ENCODE measurements around the gene ASPDH. TPM values are rescaled to one million over a fixed set of nuclear protein-coding genes. Genes with fewer than 3 reads are reported as not detected.

ASPDH gene
- total RNA-seq, 2 experiments from 2014 or later = not detected

- no peak for ATAC-seq (ENCODE audit: poor library complexity)
- POLR2A ChIA-PET = no interaction called here
- no peaks in the 10 kb centered on the region for H3K36me3 ChIP-seq (ENCODE audit: insufficient read depth, low read length)
- Mint-ChIP-seq H3K4me1 (ENCODE audit: low read depth) (no peaks in the 10 kb centered on the region), H3K36me3 (ENCODE audit: low read depth) (no peaks in the 10 kb centered on the region), H3K27me3 (peaks cover 10% of the 10 kb centered on the region), H3K4me3 (no peak overlapping the region), H3K27ac (no peak overlapping the region), H3K9me3 (no peaks in the 10 kb centered on the region)
- no peak for TF ChIP-seq CTCF (IDR thresholded peaks at IDR 0.05)
- peaks cover 0 to 10% of the 10 kb centered on the region in 2 experiments for H3K9me3 ChIP-seq (ENCODE audit: control insufficient read depth in 1 of 2, insufficient read depth in 1 of 2, low read length in 2 of 2)
- H3K27ac ChIP-seq (ENCODE audit: low read depth in 1 of 2, low read length in 2 of 2) = no peak overlapping the region
- no peak for DNase-seq
- H3K4me1 ChIP-seq (ENCODE audit: insufficient read depth, low read length) = no peaks in the 10 kb centered on the region
- CTCF ChIA-PET = no interaction called here
- H3K4me3 ChIP-seq (ENCODE audit: low read length) = no peak overlapping the region
- no peaks in the 10 kb centered on the region for H3K27me3 ChIP-seq (ENCODE audit: control insufficient read depth in 1 of 2, insufficient read depth in 2 of 2, low read length in 2 of 2)
- intact Hi-C loops (cut with DNase I, micrococcal nuclease) = no loop called here
Observed at GRCh38 chr19:50520822-50521465, 7.2 kb upstream of the ASPDH start.

GRCh38 chr19:50519006-50519575, 5.4 kb upstream of the ASPDH start:
- ChIA-PET CTCF (no interaction called here), POLR2A (no interaction called here)
- intact Hi-C loops (cut with DNase I, micrococcal nuclease) = no loop called here
- Histone ChIP-seq H3K36me3 (ENCODE audit: insufficient read depth, low read length) (no peaks in the 10 kb centered on the region), H3K27ac (ENCODE audit: low read depth in 1 of 2, low read length in 2 of 2) (no peak overlapping the region), H3K4me3 (ENCODE audit: low read length) (no peak overlapping the region), H3K9me3 (ENCODE audit: control insufficient read depth in 1 of 2, insufficient read depth in 1 of 2, low read length in 2 of 2) (peaks cover 0 to 17% of the 10 kb centered on the region in 2 experiments), H3K27me3 (ENCODE audit: control insufficient read depth in 1 of 2, insufficient read depth in 2 of 2, low read length in 2 of 2) (no peaks in the 10 kb centered on the region), H3K4me1 (ENCODE audit: insufficient read depth, low read length) (no peaks in the 10 kb centered on the region)
- Mint-ChIP-seq H3K4me1 (ENCODE audit: low read depth) (no peaks in the 10 kb centered on the region), H3K4me3 (no peak overlapping the region), H3K27ac (no peak overlapping the region), H3K36me3 (ENCODE audit: low read depth) (no peaks in the 10 kb centered on the region), H3K9me3 (no peaks in the 10 kb centered on the region), H3K27me3 (peaks cover 10% of the 10 kb centered on the region)
- no peak for DNase-seq
- no peak for TF ChIP-seq CTCF (IDR thresholded peaks at IDR 0.05)
- no peak for ATAC-seq (ENCODE audit: poor library complexity)

GRCh38 chr19:50518091-50519005, 4.6 kb upstream of the ASPDH start:
- Mint-ChIP-seq H3K4me3 (no peak overlapping the region), H3K27me3 (peaks cover 10% of the 10 kb centered on the region), H3K36me3 (ENCODE audit: low read depth) (no peaks in the 10 kb centered on the region), H3K27ac (no peak overlapping the region), H3K9me3 (no peaks in the 10 kb centered on the region), H3K4me1 (ENCODE audit: low read depth) (no peaks in the 10 kb centered on the region)
- ChIA-PET POLR2A (no interaction called here), CTCF (no interaction called here)
- H3K4me1 ChIP-seq (ENCODE audit: insufficient read depth, low read length) = no peaks in the 10 kb centered on the region
- peak in 1 of 14 experiments; percentile 34 for DNase-seq
- no peak overlapping the region for H3K4me3 ChIP-seq (ENCODE audit: low read length)
- H3K36me3 ChIP-seq (ENCODE audit: insufficient read depth, low read length) = no peaks in the 10 kb centered on the region
- H3K9me3 ChIP-seq (ENCODE audit: control insufficient read depth in 1 of 2, insufficient read depth in 1 of 2, low read length in 2 of 2) = peaks cover 0 to 17% of the 10 kb centered on the region in 2 experiments
- peaks cover 0 to 4% of the 10 kb centered on the region in 2 experiments for H3K27me3 ChIP-seq (ENCODE audit: control insufficient read depth in 1 of 2, insufficient read depth in 2 of 2, low read length in 2 of 2)
- TF ChIP-seq CTCF (IDR thresholded peaks at IDR 0.05) = no peak
- no peak overlapping the region for H3K27ac ChIP-seq (ENCODE audit: low read depth in 1 of 2, low read length in 2 of 2)
- no peak for ATAC-seq (ENCODE audit: poor library complexity)
- intact Hi-C loops (cut with DNase I, micrococcal nuclease) = no loop called here
